OCI-LY3 (cell line): ENCODE measurements around the gene DSC3.

Experiments used
- EZH2phosphoT487 ChIP-seq: fragments of 200-600 bp; shearing (Covaris generic); IDR thresholded peaks from 2 replicates; pipeline ENCODE4 v1.6.1; 2018; ENCODE audit warnings: antibody characterized with exemption, mixed run types, low read depth
- TF ChIP-seq, protein P1 (sequence below): fragments of 200-600, 300-600 bp; sonication (generic); IDR thresholded peaks from 2 replicates; pipeline ENCODE4 v1.5.1; 2014; ENCODE audit warnings: antibody characterized with exemption, low read length, low read depth

DNA sequence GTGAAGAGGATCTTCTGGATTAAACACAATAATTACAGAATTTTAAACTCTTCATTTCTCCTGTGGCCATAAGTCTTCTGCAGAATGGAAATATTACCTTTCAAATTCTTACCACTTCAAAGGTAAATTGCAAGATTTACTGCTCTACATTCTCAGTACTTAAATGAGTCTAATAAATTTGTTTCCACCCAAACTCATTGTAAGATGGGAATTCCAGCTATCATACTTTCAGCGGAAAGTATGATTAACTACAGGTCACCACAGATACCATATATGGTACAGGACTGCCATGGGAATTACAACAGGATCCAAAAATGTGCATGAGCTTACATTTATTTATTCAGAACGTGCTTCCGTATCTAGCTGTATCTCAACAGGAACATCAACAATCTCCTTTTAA, 3.1 kb downstream of the DSC3 start:
- TF ChIP-seq, protein P1, sequence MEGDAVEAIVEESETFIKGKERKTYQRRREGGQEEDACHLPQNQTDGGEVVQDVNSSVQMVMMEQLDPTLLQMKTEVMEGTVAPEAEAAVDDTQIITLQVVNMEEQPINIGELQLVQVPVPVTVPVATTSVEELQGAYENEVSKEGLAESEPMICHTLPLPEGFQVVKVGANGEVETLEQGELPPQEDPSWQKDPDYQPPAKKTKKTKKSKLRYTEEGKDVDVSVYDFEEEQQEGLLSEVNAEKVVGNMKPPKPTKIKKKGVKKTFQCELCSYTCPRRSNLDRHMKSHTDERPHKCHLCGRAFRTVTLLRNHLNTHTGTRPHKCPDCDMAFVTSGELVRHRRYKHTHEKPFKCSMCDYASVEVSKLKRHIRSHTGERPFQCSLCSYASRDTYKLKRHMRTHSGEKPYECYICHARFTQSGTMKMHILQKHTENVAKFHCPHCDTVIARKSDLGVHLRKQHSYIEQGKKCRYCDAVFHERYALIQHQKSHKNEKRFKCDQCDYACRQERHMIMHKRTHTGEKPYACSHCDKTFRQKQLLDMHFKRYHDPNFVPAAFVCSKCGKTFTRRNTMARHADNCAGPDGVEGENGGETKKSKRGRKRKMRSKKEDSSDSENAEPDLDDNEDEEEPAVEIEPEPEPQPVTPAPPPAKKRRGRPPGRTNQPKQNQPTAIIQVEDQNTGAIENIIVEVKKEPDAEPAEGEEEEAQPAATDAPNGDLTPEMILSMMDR, result no peak
- TF ChIP-seq EZH2phosphoT487, result no peak
